D341Med (cell line): ENCODE data around the gene TK2.
"Not testable (repeated sequence)": the region's sequence is repeated elsewhere in the genome, so short reads cannot be mapped to it uniquely, and the experiment has no call there.

Source experiments
- DNase-seq: peaks from one replicate; pipeline ENCODE4 v3.0.0; 2012; ENCODE audit warnings: low spot score

Gene TK2

DNA sequence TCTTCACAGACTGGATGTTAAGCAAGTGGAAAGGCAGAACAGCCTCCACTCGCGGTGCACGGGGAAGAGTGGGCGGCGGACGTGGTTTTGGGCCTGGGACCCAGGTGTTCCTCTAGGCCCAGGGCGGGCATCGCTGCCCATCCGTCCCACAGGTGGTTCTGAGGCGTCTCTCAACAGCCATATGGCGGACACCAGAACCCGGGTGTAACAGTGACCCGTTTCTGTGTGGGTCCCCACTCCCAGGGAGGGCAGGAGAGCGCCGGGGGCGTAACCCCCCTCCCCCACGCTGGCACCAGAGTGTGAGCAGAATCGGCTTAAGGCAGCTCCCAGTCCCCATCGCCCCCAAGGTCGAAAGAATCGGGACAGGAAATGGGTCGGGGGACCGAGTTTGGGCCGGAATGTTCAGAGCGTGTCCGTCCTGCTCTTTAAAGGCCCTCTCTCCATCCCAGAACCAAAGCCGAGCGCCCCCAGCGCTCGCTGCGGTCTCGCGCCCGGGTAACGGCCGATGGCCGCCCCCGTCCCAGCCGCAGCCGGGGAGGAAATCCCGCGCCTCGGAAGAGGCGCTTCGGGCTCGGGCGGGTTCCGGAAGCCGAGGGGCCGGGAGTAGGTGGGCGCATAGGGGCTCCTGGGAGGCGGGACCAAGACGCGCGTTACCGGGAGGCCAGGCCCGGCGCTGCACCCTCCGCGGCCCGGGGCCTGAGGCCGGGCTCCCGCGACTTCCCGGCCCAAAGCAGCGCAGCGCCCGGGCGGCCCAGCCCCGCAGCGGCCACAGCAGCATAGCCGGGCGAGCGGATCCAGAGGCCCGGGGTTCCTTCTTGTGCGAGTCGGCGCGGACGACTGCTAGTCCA lies at the start of gene TK2:
Gene TK2, minus strand, starts transcription at position 839 of the 848 bp plus-strand sequence. Its CDS starts 61 bp downstream, at position 778.
- peak; percentile 75 for DNase-seq

DNA sequence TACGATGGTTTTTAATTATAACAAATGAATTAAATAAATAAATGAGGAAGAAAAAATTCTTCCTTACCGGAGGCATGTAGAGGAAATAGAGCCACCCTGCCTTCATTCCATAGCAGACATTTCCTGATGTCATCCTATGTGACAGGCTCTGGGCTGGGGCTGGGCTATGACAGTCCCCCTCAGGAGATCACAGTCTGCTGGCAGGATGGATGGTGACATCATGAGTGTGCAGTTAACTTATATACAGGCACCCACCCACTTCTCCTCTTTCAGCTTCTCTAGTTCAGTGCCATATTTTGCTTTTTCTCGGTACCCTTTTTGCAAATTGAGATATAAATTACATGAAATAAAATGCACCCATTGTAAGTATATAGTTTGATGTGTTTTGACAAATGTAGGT lies 48.2 kb upstream of the TK2 start:
- DNase-seq: no peak

DNA sequence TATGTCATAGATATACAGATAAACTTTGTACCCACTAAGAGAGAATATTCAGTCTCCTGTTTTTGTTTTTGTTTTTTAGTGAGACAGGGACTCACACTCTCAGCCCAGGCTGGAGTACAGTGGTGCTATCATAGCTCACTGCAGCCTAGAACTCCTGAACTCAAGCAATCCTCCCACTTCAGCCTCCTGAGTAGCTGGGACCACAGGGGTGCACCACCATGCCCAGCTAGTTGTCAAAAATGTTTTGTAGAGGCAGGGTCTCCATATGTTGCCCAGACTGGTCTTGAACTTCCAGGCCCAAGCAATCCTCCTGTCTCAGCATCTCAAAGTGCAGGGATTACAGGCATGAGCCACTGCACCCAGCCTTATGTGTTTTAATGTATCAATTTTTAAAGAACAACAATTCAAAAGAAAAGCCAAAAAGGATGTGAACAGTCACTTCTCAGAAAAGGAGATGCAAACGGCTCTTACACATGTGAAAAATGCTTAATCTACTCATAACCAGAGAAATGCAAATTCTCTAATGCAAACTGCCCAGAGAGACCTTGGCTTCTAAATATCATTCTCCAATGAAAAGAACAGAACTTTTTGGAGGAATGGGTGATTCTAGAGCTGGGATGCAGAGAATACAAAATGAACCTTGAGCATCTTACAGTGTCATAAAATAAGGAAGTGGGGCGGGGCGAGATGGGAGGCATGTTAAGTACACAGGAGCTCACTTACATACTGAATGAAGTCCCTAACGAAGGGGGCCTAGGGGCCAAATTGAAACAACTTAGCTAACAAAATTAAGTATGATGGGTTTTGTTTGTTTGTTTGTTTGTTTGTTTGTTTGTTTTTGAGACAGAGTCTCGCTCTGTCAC lies 47.3 kb upstream of the TK2 start:
- DNase-seq: no peak

DNA sequence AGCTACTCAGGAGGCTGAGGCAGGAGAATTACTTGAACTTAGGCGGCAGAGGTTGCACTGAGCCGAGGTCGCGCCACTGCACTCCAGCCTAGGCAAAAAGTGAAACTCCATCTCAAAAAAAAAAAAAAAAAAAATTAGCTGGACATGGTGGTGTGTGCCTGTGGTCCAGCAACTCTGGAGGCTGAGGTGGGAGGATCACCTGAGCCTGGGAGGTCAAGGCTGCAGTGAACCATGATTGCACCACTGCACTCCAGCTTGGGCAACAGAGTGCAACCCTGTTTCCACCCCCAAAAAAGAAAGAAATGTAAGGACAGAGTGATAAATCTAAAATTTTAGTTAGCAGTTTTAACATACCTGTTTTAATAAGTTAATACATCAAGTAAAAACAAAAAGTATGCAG lies 46.6 kb upstream of the TK2 start:
- not testable (repeated sequence) for DNase-seq

DNA sequence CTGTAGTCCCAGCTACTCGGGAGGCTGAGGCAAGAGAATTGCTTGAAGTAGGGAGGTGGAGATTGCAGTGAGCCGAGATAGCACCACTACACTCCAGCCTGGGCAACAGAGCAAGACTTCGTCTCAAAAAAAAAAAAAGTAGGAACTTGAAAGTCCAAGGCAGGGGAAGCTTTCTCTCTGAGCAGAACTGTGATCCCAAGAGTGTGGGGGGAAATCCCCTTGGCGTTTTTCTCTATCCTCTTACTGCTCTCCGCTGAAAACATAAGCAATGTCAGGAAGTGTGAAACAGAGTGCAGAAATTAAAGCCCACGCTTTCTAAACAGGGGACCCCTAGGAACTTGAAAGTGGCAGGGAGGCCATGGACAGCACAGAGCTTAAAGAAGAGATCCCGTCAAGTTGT lies 44.8 kb upstream of the TK2 start:
- no peak for DNase-seq

DNA sequence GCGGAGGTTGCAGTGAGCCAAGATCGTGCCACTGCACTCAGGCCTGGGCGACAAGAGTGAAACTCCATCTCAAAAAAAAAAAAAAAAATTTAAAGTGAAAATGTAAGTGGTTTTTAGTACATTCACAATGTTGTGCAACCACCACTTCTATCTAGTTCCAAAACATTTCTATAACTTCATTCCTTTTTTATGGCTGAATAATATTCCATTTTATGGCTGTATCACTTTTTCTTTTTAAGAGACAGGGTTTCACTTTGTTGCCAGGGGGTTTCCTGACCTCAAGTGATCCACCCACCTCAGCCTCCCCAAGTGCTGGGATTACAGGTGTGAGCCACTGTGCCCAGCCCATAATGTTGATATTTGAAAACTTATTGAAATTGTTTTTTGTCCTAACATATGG lies 42.9 kb upstream of the TK2 start:
- no peak for DNase-seq

DNA sequence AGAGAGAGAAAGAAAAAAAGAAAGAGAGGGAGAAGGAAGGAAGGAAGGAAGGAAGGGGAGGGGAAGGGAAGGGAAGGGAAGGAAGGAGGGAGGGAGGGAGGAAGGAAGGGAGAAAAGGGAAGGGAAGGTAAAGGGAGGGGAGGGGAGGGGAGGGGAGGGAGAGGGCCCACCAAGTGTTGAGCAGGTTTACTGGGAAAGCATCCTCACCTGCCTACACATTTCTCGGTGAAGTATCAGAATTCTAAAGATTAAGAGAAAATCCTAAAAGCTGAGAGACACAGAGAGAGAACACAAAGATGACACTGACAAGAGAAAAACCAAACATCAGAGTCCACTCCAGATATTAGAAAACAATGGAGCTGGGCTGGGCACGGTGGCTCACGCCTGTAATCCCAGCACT lies 42.3 kb upstream of the TK2 start:
- no peak for DNase-seq

DNA sequence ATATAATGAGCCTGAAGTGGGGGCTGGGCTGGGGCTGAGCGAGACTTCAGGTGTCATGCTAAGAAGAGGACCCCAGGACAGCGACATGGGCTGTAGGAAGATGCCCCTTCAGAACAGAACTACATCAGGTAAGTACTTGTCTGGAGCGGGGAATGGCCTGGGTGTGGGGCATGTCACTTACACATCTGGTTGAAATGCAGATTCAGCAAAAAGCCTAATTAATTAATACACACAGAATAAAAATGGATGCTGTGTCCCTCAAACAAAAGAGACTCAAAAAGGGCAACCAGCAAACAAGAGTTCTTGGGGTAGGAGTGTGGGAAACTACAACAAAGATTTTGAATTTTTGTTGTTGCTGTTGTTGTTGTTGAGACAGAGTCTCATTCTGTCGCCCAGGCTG lies 41.1 kb upstream of the TK2 start:
- DNase-seq: no peak

DNA sequence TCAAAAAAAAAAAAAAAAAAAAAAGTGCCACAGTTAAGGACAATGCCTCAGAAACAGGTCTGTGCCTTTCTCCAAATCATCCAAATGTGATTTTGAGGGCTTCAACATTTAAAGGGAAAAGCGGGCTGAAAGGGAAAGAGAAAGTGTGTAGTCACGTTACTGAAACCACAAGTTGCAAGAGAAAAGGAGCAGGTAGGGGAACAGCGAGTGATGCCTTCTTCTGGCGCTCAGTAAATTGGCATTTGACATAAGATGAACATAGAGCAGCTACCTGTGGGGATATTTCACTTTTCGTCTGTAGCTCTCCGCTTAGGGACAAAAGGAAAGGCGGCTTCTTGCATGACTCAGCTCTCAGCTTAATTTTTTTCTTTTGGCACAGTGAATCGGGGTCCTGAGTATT lies 40.4 kb upstream of the TK2 start:
- DNase-seq: no peak

DNA sequence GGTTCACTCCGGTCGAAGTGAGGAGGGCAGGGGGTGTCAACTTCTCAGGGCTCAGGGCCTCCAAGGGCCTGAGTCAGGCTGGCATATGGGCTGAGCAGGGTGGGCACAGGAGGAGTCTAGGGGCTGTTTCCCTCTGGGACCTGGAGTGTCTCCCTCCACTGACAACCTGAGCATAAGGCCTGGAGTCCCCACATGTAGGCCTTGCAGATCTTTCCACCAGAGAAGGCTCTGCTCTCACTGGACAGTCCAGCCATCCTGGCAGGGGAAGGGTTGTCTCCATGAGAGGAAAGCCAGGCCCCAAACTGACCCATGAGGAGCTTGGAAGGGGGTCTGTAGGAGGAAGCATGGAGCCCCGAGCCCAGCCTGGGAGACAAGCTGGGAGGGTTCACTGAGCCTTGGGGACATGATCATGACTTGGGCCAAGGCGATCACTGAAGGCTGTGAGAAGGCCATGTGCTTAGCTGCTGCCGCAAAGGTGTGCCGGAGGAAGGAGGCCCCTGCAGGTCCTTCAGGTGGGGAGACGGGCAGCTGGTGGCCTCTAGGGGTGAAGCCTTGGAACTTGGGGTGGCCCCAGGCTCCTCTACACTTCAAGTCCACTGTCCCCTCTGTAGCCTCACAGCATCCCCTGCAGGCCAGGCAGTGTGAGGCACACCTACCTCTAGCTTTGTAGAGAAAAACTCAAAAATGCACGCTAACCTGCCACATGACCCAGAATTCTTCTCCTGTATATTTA lies 39.2 kb upstream of the TK2 start:
- no peak for DNase-seq

DNA sequence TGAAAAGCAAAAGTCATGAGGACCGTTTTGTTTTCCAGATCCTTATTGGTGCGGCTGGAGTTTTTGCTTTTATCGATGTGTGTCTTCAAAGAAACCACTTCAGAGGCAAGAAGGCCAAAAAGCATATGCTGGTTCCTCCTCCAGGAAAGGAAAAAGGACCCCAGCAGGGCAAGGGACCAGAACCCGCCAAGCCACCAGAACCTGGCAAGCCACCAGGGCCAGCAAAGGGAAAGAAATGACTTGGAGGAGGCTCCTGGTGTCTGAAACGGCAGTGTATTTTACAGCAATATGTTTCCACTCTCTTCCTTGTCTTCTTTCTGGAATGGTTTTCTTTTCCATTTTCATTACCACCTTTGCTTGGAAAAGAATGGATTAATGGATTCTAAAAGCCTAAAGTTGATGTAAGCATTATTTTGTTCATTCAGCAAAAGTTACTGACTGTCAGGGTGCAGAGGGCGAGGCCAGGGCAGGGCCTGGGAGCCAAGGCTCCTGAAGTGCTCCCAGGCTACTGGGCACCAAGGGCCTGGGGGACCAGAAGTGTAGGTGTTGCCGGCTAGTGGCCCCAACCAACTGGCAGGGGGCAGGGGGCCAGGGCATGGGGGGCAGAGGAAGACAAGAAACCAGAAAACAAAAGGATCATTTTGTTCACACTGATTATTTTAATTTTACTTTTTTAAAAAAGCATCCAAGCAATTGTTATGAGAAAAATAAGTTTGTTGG lies 38.1 kb upstream of the TK2 start:
- DNase-seq: no peak

DNA sequence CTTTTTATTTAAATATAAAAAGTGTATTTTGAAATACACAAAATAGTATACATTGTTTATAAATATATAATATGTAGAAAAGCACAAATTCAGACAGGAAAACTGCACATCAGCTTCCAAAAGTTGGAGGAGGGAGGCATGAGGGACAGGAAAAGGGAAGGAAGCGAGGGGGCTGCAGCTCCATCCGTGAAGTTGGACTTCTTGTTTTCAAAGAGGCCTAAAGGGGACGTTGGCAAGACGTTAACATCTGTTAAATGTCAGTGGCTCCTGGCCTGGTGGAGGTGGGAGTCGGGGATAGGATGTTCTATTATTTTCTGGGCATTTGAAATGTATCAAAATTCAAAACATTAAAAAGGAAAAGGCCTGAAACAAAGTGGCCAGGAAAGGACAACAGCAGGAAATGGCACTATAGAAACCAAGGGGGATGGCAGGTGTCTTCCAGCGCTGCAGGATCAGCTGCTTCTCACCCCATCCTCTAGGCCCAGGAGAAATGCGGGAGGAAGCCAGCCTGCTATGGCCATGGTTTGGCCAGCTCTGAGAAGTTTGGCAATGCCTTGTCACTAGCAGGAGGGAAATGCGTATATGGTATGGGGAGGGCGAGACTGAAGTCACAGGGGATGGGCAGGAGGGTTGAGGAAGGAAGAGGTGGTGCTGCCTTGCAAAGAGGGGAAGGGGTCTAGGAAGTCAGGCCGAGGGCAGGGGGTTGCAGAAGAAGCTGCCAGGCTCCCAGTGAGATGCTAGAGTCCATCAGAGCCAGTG lies 35.7 kb upstream of the TK2 start:
- DNase-seq: no peak

DNA sequence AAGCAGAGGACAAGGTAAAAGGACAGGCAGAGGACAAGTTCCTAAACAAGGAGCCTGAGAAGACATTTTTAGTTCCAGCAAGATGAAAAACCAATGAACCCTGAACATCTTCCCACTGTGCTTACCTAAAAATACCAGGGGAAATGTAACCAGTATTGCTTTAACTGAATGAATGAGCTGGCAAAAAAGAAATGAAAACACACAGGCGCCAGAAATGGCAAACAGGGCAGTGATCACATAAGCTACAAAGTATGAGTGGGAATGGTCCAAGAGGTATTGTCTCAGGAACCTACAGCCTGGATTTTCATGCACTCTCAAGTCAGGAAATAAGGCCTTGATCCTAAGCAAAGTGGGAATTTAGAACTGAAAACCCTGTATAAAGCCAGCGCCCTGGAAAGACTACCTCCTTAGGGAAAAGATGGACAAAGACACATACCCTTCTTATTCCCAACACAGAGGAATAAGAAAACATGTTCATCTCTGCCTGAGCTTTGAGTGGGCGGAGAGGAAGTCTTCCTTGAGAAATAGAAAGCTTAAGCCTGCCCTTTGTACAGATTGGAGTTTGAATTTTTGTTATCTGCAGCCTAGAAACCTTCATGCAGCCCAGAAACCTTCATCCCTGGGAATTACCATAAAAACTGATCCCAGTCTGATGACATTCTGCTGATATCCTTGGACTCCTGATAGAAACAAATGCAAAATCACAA lies 31.5 kb upstream of the TK2 start:
- DNase-seq: no peak

DNA sequence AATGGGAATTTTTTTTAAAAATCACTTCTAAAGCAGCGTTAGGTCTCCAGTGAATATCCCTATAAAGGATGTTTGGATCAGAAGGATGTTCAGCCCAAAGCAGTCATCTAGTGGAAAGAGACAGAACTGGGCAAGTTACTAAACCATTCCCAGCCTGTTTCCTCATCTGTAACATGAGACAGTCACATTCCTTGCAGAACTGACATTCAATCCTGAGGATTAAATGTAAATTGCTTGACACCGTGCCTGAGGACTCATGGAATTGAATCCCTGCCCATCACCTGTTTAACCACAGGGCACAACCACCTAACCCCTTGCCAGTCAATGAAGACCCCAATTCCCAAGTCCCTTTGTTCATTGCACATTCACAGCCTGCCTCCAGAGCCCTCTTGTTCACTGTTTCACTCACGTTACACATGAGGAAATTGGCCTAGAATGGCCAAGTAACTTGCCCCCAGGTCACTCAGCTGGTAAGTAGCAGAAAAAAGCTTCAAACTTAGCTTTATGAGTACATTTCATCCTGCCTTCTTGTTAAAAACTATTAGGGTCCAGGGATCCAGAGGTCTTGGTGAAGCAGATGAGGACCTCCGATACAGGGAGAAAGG lies 30.8 kb upstream of the TK2 start:
- no peak for DNase-seq

DNA sequence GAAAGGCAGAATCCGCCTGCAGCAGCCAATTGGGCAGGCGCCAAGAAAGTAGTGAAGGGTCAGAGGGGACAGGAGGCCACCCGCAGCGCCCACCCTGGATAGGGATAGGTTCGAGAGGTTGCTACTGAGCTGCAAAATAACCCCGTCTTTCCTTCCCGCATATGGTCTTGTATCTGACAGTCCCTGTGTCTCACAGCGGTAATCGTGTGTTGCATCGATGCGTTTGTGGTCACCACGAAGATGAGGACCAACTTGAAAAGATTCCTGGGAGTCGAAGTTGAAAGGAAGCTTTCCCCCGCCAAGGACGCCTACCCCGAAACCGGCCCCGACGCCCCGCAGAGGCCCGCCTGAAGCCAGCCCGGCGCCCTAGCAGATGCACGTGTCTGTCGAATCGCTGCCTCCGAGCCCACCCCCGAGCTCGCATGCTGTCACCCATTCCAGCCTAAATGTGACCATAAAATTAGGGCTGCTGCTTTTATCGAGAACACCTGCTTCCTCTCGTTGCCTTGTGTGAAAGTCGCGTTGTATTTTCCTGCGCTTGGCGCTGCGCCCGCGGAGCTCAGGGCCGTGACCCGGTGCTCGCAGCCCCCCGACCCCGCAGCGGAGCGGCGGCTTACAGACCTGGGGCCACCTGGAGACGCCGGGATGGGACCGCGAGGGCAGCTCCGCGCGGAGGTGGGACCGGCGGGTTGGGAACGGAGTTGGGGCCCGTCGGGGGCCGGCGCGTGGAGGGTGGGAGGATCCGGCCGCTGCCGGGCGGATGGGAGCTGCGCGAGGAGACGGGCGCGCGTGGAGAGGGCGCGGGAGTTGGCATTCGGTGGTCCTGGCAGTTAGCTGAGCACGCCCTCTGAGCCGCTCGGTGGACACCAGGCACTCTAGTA lies 29.0 kb upstream of the TK2 start, which contains the start of gene CMTM2:
Gene CMTM2, plus strand, starts transcription at position 813 of the 881 bp plus-strand sequence. CDS start 145 bp downstream, outside the sequence.
- DNase-seq: no peak

DNA sequence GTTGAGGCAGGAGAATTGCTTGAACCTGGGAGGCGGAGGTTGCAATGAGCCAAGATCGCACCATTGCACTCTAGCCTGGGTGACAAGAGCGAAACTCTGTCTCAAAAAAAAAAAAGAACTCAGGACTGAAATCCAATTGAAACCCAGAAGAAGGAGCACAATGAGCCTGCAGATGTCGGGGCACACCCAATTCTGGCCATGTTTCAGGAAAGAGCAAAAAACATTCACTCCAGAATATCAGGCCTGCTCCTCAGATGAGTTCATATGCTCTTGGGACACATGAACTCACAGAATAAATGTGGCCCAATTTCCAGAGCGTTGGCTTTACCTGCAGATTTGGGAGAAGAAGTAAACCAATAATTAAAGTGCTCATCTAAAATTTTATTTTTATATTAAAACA lies 26.4 kb upstream of the TK2 start:
- no peak for DNase-seq

DNA sequence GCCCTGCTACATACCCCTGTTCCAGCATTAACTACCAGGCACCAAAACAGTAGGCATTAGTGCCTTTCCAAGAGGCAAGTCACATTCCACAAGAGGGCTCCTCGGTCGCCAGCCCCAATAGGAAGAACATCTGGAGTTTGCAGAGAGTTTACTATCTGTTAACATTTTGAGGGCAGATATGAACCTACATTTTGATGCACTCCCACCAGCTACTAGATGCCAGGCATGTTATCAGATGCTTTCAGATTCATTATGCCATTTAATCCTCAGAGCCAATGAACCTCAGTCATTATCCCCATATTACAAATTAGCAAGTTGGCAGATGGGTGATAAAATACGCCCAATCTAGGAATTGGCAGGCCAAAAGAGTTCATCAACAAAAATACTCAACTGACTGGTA lies 25.1 kb upstream of the TK2 start:
- no peak for DNase-seq

DNA sequence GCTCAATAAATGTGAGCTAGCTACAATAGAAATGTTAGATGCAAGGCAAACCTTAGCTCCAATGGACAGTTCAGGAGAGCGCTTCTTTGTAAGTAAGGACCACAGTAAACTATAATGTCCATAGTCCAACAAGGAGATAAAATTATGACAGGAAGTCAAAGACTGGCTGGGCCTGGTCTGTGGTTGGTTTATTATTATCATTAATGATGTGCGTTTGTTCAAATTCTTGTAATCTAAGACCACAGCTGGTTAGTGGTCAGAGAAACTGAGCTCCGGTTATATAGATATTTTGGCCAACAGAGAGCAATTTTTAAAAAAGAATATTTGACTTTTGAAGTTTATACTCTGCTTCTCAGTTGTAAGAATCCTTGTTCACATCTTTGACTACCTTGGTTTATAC lies 24.6 kb upstream of the TK2 start:
- DNase-seq: no peak

DNA sequence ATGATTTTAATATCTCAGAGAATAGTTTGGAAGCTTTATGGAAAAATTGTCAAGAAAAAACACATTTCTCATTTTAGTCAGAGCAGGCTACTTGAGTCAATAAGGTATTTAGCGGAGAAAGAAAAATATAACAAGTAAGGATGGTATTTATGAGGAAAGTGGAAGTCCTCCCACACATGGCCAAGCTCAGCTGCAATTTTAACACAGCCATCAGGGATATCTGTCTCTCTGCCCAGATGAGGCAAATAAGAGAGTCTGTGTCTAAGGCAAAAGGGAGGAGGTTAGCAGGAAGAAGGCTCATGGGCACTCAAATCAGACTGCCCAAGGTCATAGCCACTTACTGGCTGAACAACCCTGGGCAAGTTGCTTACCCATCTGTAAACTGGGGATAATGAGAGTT lies 24.2 kb upstream of the TK2 start:
- no peak for DNase-seq
